Peyer's patch (tissue), 4 donors: ENCODE results near the gene GALNT9. TPM values are rescaled to one million over a fixed set of nuclear protein-coding genes. Genes with fewer than 3 reads are reported as not detected.

Source experiments
- DNase-seq, 3 donors: peaks; one replicate each; pipeline ENCODE4 v3.0.0-alpha.2; 2017 to 2019
- H3K27ac ChIP-seq, 4 donors: fragments of 200-600 bp; sonication (generic); one replicate each; pipeline ENCODE4 v1.5.1; 2016 to 2019
- H3K27me3 ChIP-seq, 2 donors: fragments of 200-600 bp; sonication (generic); one replicate each; pipeline ENCODE4 v1.5.1; 2019
- H3K36me3 ChIP-seq, 3 donors: fragments of 200-600 bp; sonication (generic); one replicate each; pipeline ENCODE4 v1.5.1; 2016 to 2019
- H3K4me1 ChIP-seq, 4 donors: fragments of 200-600 bp; sonication (generic); one replicate each; pipeline ENCODE4 v1.5.1; 2016 to 2019
- H3K4me3 ChIP-seq, 4 donors: fragments of 200-600 bp; sonication (generic); 1 replicate in 3 of 4; 2 replicates in 1 of 4; pipeline ENCODE4 v1.5.1; 2016 to 2019; ENCODE audit warnings: mild to moderate bottlenecking in 1 of 4
- H3K9me3 ChIP-seq, 4 donors: fragments of 200-600 bp; sonication (generic); one replicate each; pipeline ENCODE4 v1.5.1; 2016 to 2019; ENCODE audit warnings: mild to moderate bottlenecking in 1 of 4
- CTCF ChIP-seq, 6 experiments: fragments of 450-650 bp in 4 of 6; fragments of 200-600 bp in 2 of 6; sonication (generic) in 1 of 6; IDR thresholded peaks; one replicate each; pipeline ENCODE4 v1.5.1; 2017 to 2019; ENCODE audit warnings: antibody characterized with exemption in 6 of 6, mild to moderate bottlenecking in 3 of 6, moderate library complexity in 1 of 6
- POLR2A ChIP-seq, 2 donors: fragments of 450-650 bp; IDR thresholded peaks; one replicate each; pipeline ENCODE4 v1.5.1; 2017; ENCODE audit warnings: antibody characterized with exemption in 2 of 2, mild to moderate bottlenecking in 2 of 2, moderate library complexity in 2 of 2
- total RNA-seq, 4 donors: library from RNA; depleted of rRNA; stranded (reverse); fragments of >200 nt; gene quantifications; one replicate each; pipeline ENCODE4 v1.1.0, GENCODE V29; 2016

The GALNT9 gene
- total RNA-seq, 4 donors from 2014 or later, result not detected

- H3K4me1 ChIP-seq, result no peaks in the 10 kb centered on the region
- H3K27me3 ChIP-seq, result no peaks in the 10 kb centered on the region
- TF ChIP-seq CTCF (IDR thresholded peaks at IDR 0.05) (peak in 4 of 6 experiments; percentile 25 to 37 (median 30)), POLR2A (IDR thresholded peaks at IDR 0.05) (no peak)
- H3K9me3 ChIP-seq, result no peaks in the 10 kb centered on the region
- no peak for DNase-seq
- H3K36me3 ChIP-seq, result no peaks in the 10 kb centered on the region
- no peak overlapping the region for H3K4me3 ChIP-seq
- H3K27ac ChIP-seq, result no peak overlapping the region
These were observed 110.5 kb downstream of the GALNT9 start for GRCh38 chr12:132218915-132219314.

GRCh38 chr12:132218527-132218875 is 110.9 kb downstream of the GALNT9 start:
- no peaks in the 10 kb centered on the region for H3K9me3 ChIP-seq
- H3K4me3 ChIP-seq, result no peak overlapping the region
- H3K36me3 ChIP-seq, result no peaks in the 10 kb centered on the region
- H3K27ac ChIP-seq, result no peak overlapping the region
- H3K4me1 ChIP-seq, result no peaks in the 10 kb centered on the region
- TF ChIP-seq CTCF (IDR thresholded peaks at IDR 0.05) (no peak), POLR2A (IDR thresholded peaks at IDR 0.05) (no peak)
- no peak for DNase-seq
- no peaks in the 10 kb centered on the region for H3K27me3 ChIP-seq

GRCh38 chr12:132217800-132218526 is 111.4 kb downstream of the GALNT9 start:
- Histone ChIP-seq H3K27ac (no peak overlapping the region), H3K4me1 (no peaks in the 10 kb centered on the region), H3K27me3 (no peaks in the 10 kb centered on the region), H3K4me3 (no peak overlapping the region), H3K9me3 (no peaks in the 10 kb centered on the region), H3K36me3 (no peaks in the 10 kb centered on the region)
- no peak for TF ChIP-seq POLR2A (IDR thresholded peaks at IDR 0.05)
- TF ChIP-seq CTCF (IDR thresholded peaks at IDR 0.05), result no peak
- DNase-seq, result no peak

- no peak for DNase-seq
- H3K4me3 ChIP-seq, result no peak overlapping the region
- no peaks in the 10 kb centered on the region for H3K9me3 ChIP-seq
- H3K36me3 ChIP-seq, result no peaks in the 10 kb centered on the region
- TF ChIP-seq POLR2A (IDR thresholded peaks at IDR 0.05) (no peak), CTCF (IDR thresholded peaks at IDR 0.05) (no peak)
- H3K4me1 ChIP-seq, result no peaks in the 10 kb centered on the region
- no peaks in the 10 kb centered on the region for H3K27me3 ChIP-seq
- H3K27ac ChIP-seq, result no peak overlapping the region
These were observed 112.0 kb downstream of the GALNT9 start for GRCh38 chr12:132217371-132217770.

GRCh38 chr12:132216354-132216987 is 112.9 kb downstream of the GALNT9 start:
- H3K36me3 ChIP-seq, result no peaks in the 10 kb centered on the region
- H3K27me3 ChIP-seq, result no peaks in the 10 kb centered on the region
- H3K4me3 ChIP-seq, result no peak overlapping the region
- H3K27ac ChIP-seq, result no peak overlapping the region
- TF ChIP-seq POLR2A (IDR thresholded peaks at IDR 0.05) (no peak), CTCF (IDR thresholded peaks at IDR 0.05) (no peak)
- DNase-seq, result no peak
- no peaks in the 10 kb centered on the region for H3K9me3 ChIP-seq
- H3K4me1 ChIP-seq, result no peaks in the 10 kb centered on the region
